GM23248 (cell line): ENCODE data around the gene LRRC8E.

Source experiments
- EZH2 ChIP-seq: fragments of 200-600 bp; sonication (generic); IDR thresholded peaks from 2 replicates; pipeline ENCODE4 v1.6.1; 2018; ENCODE audit warnings: antibody characterized with exemption, mild to moderate bottlenecking; ENCODE audit not compliant: insufficient read depth, poor library complexity, severe bottlenecking
- EZH2phosphoT487 ChIP-seq: fragments of 200-600 bp; sonication (generic); IDR thresholded peaks from 2 replicates; pipeline ENCODE4 v1.6.1; 2018; ENCODE audit warnings: antibody characterized with exemption, moderate library complexity, mild to moderate bottlenecking, low read depth; ENCODE audit not compliant: insufficient read depth

DNA sequence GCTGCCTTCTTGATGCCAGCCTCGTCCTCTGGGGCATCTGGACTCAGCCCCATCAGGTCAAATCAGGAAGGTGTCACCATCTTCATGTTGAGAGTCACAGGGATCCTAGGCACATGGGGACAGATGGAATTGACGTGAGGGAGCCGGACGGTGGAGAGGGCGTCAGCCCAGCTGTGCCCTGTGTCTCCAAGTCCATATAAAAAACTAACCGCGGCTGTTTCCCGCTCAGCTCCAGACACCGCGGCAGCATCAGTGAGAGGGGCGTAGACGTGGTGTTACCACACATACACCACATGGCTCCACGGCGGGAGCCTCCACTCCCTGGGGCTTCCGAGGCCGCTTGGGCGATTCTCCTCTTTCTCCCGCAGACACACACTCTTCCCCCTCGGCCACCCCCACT, 8.5 kb upstream of the LRRC8E start:
- TF ChIP-seq EZH2phosphoT487 (no peak), EZH2 (no peak)
